ENCODE measurements around the gene MAP3K15.

The MAP3K15 gene

DNA sequence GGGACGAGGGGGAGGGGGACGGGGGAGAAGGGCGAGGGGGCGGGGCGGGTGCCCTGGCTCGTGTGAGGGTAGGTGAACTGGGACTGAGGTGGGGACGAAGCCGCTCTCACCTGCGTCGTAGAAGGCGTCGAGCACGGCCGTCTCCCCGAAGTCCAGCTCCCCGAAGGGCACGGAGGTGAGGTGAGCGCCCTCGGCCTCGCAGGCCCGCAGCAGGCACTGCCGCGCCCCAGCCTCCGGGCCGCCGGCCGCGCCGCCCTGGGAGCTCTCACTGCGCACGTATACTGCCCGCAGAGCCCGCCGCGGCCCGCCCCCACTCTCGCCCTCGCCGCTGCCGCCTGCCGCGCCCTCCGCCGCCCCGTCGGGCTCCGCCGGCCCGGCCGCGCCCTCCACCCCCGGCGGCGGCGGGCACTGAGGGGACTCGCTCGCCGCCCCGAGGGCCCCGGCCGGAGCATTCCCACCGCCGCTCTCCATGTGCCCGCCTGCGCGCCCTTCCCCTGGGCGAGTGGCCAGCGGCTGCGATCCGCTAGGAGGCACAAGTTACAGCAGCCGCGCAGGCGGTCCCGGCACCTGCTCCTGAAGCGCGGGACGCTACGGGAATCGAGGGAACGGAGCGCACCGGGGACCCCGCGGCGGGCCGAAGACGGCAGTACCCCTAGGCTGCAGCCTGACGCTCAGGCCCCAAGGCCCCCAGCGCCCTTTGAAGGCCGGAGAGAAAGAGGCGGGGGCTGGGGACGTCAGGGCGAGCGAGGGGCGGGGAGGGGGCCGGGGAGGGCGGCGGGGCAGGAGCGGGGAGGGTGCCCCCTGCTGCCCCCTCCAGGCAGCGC is at the start of gene MAP3K15:
MAP3K15 (minus strand) TSS at position 718 of the 824 bp plus-strand sequence; CDS start at position 471, 247 bp downstream.
- no peak for DNase-seq (ENCODE audit: low spot score)

- no peak for DNase-seq (ENCODE audit: low spot score)
Measured at GRCh38 chrX:19564606-19565005, 49.3 kb upstream of the MAP3K15 start.

DNA sequence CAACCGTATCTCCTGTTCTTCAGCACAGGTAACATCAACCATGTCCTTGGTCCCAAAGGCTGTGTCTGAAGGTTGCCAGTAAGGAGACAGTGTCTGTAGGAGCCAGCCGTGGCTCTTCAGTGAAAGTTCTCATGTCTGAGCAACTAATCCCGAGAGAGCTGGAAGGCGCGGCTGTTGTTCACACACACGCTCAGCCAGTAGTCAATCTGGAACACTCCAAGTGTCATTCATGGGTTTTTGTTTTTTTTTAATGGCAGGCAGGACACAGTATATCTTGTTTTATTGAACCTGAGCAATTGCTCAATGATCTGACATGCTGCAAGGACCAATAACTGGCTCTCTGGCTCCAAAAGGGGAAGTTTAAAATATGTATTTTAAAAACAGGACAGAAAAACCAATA is 48.4 kb upstream of the MAP3K15 start:
- DNase-seq (ENCODE audit: low spot score), result no peak

GRCh38 chrX:19563327-19563726 is 48.0 kb upstream of the MAP3K15 start:
- DNase-seq (ENCODE audit: low spot score), result no peak

GRCh38 chrX:19560611-19561010 is 45.3 kb upstream of the MAP3K15 start:
- no peak for DNase-seq (ENCODE audit: low spot score)

DNA sequence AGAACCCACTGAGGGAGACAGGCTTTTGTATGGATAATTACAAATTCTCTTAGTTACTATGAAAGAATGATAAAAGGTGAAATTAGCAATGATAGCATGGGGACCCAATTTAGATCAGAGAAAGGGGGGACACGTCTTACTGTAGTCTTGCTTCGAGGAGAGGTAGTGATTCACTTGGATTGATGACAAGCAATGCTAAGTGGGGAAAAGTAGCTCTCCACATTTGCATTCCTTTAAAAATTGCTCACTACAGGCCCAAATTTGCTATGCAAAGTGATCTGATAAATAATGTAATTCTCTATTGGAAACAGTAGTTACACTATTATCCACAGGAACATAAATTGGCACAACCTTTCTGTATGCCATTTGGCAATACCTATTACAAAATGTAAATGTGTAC is 42.5 kb upstream of the MAP3K15 start:
- DNase-seq (ENCODE audit: low spot score), result no peak

DNA sequence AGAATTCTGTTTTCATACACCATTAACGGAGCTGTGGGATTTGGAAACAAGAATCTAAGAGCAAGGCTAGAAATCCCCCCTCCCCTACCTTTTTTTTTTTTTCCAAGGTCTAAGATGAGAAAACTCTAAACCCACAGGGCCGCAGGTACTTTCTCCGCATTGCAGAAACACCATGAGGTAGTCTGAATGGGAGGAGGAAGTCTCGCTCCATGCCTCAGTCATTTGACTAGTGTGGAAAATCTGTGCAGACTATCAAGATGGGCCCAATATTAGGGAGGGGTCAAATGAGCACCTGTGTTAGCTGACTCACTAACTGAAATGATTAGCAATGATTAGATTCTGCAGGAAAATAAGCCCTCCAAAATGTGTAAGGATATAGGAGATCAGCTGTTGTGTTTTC is 40.9 kb upstream of the MAP3K15 start:
- DNase-seq (ENCODE audit: low spot score), result no peak

DNA sequence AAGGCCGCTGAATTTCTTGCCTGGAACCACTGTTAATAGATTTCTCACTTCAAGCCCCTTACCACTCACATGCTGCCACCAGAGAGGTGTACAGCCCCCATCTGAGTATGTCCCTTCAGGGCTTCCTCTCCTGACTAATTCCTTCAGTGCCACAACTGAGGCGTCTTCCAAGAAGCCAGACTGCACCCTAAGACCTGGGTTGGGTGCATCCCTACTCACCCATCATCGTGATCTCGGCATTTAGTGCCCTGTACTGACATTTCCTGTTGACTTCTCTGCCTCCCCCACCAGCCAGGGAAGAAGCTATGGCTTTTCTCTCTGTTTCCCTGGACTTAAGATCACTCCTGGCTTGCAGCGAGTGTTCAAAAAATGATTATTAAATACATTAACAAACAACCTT is 40.4 kb upstream of the MAP3K15 start:
- no peak for DNase-seq (ENCODE audit: low spot score)

- no peak for DNase-seq (ENCODE audit: low spot score)
Measured at GRCh38 chrX:19555236-19555635, 39.9 kb upstream of the MAP3K15 start.

DNA sequence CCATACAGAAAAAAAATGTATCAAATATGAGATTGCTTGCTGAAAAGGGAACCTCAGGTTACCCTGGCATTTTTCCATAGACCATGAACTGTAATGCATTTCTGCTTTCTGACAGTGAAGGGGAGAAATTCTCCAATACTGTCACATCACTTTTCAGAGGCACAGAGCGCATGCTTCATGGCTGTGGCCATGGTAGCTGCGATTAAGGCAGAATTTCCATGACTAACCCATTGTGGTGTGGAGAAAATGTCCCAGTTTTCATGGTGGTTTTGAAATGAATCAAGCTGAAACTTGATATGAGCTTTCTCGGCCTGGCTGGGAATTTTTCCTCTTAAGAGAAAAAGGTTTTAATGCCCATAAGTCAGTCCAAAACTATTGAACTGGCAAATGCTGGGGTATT is 39.5 kb upstream of the MAP3K15 start:
- DNase-seq (ENCODE audit: low spot score), result no peak

GRCh38 chrX:19552793-19553192 is 37.5 kb upstream of the MAP3K15 start:
- no peak for DNase-seq (ENCODE audit: low spot score)

DNA sequence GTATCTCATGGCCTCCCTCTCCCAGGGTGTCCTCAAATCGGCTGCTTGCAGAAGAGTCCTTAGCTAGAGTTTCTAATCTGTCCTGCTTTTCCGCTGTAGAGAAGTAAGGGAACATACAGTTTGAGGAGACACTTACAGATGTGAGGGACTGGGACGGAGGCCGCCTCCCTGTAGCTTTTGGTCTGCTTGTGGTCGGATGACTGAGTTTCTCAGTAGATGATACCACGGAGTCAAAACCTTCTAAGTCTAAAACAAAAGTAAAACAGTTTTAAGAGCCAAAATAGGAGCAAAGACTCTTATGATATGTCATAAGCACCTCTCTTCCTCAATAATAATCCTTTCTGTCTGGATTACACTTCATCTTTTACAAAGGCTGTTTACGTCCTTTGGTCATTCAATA is 34.5 kb upstream of the MAP3K15 start:
- no peak for DNase-seq (ENCODE audit: low spot score)

- no peak for DNase-seq (ENCODE audit: low spot score)
Measured at GRCh38 chrX:19548934-19549333, 33.6 kb upstream of the MAP3K15 start.

- DNase-seq (ENCODE audit: low spot score), result no peak
Measured at GRCh38 chrX:19548279-19548678, 33.0 kb upstream of the MAP3K15 start.

- DNase-seq (ENCODE audit: low spot score), result no peak
Measured at GRCh38 chrX:19545651-19546050, 30.3 kb upstream of the MAP3K15 start.

DNA sequence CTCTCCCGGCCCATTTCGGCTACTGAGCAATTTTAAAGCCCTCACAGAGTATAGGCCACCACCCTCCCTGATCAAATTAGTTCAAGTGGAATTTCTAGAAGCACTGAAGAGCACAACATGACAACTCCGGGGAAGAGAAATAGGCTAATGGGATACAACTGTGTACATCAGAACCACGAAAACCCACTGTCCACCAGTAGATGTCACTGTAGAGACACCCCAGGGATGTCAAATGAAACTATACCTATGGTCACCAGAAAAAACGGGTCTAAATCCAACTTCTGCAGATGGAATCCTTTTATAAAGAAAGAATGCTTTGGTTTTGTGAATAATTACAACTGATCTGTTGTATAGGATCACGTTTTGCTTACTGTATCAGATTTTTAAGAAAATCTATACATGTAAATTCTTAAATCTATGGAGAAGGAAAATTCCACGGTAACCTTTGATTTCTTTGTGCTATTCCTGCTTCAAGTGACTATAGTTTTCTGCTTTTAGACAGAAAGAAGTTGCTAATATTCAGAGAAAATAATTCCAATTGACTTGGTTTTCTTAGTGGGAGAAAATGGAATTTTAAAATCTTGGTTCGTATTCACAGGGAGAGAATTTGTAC is 29.5 kb upstream of the MAP3K15 start:
- DNase-seq (ENCODE audit: low spot score), result peak; percentile 50

- no peak for DNase-seq (ENCODE audit: low spot score)
Measured at GRCh38 chrX:19543951-19544381, 28.7 kb upstream of the MAP3K15 start.

DNA sequence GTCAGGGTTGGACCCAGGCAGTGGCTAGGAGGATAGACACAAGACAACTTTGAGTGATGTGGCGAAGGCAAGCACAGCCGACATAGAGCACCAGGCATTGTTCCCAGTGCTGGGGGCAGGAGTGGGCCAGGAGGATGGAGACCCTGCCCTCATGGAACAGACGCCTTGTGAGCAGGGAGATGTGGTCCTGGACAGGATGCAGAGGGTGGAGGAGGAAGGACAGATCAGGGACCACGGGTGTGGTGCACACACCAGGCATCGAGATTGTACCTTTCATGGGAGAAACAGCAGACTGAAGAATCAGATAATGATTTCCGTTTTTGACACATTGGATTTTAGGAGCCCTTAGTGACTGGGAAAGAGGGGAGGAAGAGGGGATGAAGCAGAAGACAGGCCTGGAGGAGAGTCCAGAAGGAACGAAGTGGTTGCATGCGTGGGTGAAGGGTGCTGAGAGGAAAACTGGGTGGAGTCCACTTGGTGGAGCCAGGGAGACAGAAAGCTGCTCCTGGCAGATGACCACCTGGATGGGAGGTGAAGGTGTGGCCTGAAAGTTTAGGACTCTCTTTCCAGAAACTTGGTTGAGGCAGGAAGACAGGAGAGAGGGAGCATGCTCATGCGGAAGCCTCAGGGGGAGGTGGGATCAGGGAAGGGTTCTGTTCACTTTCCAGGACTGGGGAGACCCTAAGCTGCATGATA is 27.9 kb upstream of the MAP3K15 start:
- DNase-seq (ENCODE audit: low spot score), result no peak

DNA sequence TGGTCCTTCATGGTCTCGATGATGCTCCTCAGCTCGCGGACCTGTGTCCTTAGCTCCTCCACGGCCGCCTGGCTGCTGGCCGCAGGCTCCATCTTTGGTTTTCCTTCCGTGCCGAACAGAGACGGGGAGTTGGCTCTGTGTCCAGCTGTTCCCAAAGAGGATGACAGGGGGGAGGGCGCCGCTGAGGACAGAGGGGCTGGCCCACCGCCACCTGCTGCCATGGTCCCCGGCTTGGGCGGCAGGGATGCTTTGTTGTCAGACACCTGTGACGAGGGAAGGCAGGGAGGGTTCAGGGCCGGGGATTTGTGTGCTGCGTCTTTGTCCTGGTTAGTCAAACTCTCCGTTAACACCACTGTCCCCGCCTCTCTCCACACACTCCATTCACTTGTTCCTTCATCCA is 26.6 kb upstream of the MAP3K15 start:
- DNase-seq (ENCODE audit: low spot score), result no peak

GRCh38 chrX:19541196-19541595 is 25.9 kb upstream of the MAP3K15 start:
- DNase-seq (ENCODE audit: low spot score), result no peak

GRCh38 chrX:19540076-19540475 is 24.8 kb upstream of the MAP3K15 start:
- DNase-seq (ENCODE audit: low spot score), result no peak

GRCh38 chrX:19539665-19540064 is 24.4 kb upstream of the MAP3K15 start:
- DNase-seq (ENCODE audit: low spot score), result no peak

DNA sequence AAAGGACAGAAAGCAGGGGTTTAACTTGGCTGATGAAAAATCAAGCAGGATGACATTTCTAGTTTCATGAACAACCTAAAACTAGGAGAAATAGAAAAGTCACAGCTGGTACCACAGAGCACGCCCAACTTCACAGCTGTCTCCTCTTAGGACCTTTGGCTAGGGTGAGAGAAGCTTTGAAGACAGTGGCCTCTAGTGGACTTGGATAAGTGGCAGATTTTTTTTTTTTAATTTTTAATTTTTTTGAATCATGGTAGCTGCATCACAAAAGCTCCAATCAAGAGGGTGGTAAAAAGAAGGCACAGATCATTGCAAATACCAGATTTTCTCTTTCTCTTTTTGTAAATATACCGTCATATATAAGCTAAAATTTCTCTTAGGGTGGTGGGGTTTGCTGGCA is 20.2 kb upstream of the MAP3K15 start:
- DNase-seq (ENCODE audit: low spot score), result no peak

Measured in CD4-positive, alpha-beta T cell treated with Interleukin-2 at 100 ng/mL for 4 hours (primary cell).